Measurements from ENCODE around the gene KRTAP5-8.

- no peak for TF ChIP-seq EZH2 (IDR thresholded peaks at IDR 0.05; ENCODE audit: borderline replicate concordance, low read depth, low read length, severe bottlenecking)
- TF ChIP-seq, protein P1, sequence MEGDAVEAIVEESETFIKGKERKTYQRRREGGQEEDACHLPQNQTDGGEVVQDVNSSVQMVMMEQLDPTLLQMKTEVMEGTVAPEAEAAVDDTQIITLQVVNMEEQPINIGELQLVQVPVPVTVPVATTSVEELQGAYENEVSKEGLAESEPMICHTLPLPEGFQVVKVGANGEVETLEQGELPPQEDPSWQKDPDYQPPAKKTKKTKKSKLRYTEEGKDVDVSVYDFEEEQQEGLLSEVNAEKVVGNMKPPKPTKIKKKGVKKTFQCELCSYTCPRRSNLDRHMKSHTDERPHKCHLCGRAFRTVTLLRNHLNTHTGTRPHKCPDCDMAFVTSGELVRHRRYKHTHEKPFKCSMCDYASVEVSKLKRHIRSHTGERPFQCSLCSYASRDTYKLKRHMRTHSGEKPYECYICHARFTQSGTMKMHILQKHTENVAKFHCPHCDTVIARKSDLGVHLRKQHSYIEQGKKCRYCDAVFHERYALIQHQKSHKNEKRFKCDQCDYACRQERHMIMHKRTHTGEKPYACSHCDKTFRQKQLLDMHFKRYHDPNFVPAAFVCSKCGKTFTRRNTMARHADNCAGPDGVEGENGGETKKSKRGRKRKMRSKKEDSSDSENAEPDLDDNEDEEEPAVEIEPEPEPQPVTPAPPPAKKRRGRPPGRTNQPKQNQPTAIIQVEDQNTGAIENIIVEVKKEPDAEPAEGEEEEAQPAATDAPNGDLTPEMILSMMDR (IDR thresholded peaks at IDR 0.05; ENCODE audit: extremely low read depth in 1 of 2, insufficient read depth in 1 of 2, low read depth in 1 of 2, low read length in 2 of 2): no peak
- no peak for TF ChIP-seq MYC (IDR thresholded peaks at IDR 0.05; ENCODE audit: low read depth, low read length)
- no peak for TF ChIP-seq POLR2AphosphoS5 (IDR thresholded peaks at IDR 0.05; ENCODE audit: insufficient read depth, low read depth, low read length)
- TF ChIP-seq POLR2A (IDR thresholded peaks at IDR 0.05; ENCODE audit: low read depth, low read length): no peak
- no peak for TF ChIP-seq MAX (IDR thresholded peaks at IDR 0.05; ENCODE audit: insufficient read depth, insufficient read length)
- no peak for TF ChIP-seq FOS (IDR thresholded peaks at IDR 0.05; ENCODE audit: borderline replicate concordance, insufficient read depth, low read length)
- TF ChIP-seq JUN (IDR thresholded peaks at IDR 0.05; ENCODE audit: borderline replicate concordance, insufficient read depth, insufficient read length, low read depth): no peak
Observed at GRCh38 chr11:71502871-71503435, 34.9 kb upstream of the KRTAP5-8 start.
